Measurements from ENCODE around the gene ADGRG4.

Gene ADGRG4

DNA sequence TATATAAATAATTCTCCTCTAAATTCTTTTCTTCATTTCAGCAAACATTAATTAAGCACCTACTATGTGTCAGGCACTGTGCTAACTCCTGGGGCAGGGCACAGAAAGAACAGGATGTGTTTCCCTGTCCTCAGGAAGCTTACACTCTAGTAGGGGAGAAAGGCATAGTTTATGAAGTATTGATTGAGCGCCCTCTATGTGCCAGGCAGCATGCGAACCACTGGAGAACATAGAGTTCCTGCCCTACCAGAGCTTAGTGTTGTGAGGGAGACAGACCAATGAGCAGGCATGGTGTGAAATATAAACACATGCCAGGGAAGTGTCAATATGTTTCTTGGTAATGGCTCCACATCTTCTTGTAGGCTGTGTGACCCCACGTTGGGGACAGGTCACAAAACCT, 3.7 kb downstream of the ADGRG4 start:
- no peak for DNase-seq (ENCODE audit: extremely low read depth, insufficient read length)
- Histone ChIP-seq H3K4me3 (replicated peaks; ENCODE audit: low read depth, low read length) (no peak overlapping the region), H3K27me3 (replicated peaks; ENCODE audit: control insufficient read depth, insufficient read depth, low read length) (no peaks in the 10 kb centered on the region; the same call in 1 of the 2 replicates), H3K36me3 (ENCODE audit: control insufficient read depth, insufficient read depth, low read length) (no peaks in the 10 kb centered on the region)
- TF ChIP-seq, protein P1, sequence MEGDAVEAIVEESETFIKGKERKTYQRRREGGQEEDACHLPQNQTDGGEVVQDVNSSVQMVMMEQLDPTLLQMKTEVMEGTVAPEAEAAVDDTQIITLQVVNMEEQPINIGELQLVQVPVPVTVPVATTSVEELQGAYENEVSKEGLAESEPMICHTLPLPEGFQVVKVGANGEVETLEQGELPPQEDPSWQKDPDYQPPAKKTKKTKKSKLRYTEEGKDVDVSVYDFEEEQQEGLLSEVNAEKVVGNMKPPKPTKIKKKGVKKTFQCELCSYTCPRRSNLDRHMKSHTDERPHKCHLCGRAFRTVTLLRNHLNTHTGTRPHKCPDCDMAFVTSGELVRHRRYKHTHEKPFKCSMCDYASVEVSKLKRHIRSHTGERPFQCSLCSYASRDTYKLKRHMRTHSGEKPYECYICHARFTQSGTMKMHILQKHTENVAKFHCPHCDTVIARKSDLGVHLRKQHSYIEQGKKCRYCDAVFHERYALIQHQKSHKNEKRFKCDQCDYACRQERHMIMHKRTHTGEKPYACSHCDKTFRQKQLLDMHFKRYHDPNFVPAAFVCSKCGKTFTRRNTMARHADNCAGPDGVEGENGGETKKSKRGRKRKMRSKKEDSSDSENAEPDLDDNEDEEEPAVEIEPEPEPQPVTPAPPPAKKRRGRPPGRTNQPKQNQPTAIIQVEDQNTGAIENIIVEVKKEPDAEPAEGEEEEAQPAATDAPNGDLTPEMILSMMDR (IDR thresholded peaks at IDR 0.05; ENCODE audit: insufficient read depth, low read length, poor library complexity, severe bottlenecking) = peak; percentile 21

DNA sequence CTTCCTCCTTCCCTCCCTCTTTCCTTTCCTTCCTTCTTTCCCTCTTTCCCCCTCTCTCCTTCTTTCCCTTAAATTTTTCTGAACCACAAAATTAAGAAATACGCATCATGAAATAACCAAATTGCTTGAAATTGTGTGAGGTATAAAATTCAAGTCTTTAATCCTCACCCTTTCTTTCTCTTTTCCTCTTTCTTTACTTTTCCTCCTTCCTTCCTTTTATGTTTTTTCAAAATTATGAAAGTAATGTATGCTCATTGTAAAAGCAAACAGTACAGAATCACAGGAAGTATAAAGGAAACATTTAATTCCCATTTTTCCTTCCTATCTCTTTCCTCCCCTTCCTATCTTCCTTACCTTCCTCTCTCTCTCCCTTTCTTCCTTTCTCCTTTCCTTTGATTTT, 5.4 kb downstream of the ADGRG4 start:
- H3K4me3 ChIP-seq (replicated peaks; ENCODE audit: low read depth, low read length) = no peak overlapping the region
- no peaks in the 10 kb centered on the region; the same call in 1 of the 2 replicates for H3K27me3 ChIP-seq (replicated peaks; ENCODE audit: control insufficient read depth, insufficient read depth, low read length)
- no peaks in the 10 kb centered on the region for H3K36me3 ChIP-seq (ENCODE audit: control insufficient read depth, insufficient read depth, low read length)
- TF ChIP-seq, protein P1 (IDR thresholded peaks at IDR 0.05; ENCODE audit: insufficient read depth, low read length, poor library complexity, severe bottlenecking) = no peak
- DNase-seq (ENCODE audit: extremely low read depth, insufficient read length) = no peak

DNA sequence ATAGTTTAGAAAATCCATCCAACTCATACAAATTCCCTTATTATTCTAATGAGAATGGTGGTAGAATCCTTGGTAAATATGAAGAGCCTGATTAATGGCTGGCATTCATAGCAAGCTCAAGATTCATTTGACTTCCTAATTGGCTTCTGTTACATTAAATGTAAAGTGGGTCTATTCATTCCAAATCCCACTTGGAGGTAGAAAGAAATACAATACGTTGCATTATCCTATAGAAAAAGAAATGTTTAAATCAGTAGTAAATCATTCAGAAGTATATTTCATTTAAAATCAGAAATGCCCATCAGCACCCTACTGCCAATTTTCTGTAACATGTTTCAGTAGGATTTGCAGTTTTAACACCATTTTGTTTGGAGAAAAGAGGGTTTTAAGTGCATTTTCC, 6.7 kb downstream of the ADGRG4 start:
- TF ChIP-seq, protein P1 (IDR thresholded peaks at IDR 0.05; ENCODE audit: insufficient read depth, low read length, poor library complexity, severe bottlenecking) = no peak
- no peak for DNase-seq (ENCODE audit: extremely low read depth, insufficient read length)
- Histone ChIP-seq H3K27me3 (replicated peaks; ENCODE audit: control insufficient read depth, insufficient read depth, low read length) (no peaks in the 10 kb centered on the region; the same call in 1 of the 2 replicates), H3K36me3 (ENCODE audit: control insufficient read depth, insufficient read depth, low read length) (no peaks in the 10 kb centered on the region), H3K4me3 (replicated peaks; ENCODE audit: low read depth, low read length) (no peak overlapping the region)

DNA sequence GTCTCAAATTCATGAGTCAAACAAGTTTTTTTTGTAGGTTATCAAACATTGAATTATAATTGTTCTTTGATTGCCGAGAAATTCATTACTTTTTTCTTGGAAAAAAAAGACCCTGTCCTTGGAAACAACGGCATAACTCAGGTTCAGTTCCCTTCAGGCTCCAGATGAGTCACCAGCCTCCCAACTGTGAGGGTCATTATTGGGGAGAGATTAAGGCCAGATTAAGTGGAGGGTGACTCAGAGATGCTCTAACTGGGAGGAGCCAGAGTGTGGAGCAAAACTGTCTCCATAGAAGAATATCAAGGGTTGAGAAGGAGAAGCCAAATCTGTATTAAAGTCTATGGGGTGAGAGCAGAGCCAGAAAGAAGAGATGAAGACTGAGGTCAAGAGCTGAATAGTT, 9.6 kb downstream of the ADGRG4 start:
- no peak overlapping the region for H3K4me3 ChIP-seq (replicated peaks; ENCODE audit: low read depth, low read length)
- DNase-seq (ENCODE audit: extremely low read depth, insufficient read length) = no peak
- H3K27me3 ChIP-seq (replicated peaks; ENCODE audit: control insufficient read depth, insufficient read depth, low read length) = no peaks in the 10 kb centered on the region
- H3K36me3 ChIP-seq (ENCODE audit: control insufficient read depth, insufficient read depth, low read length) = no peaks in the 10 kb centered on the region
- TF ChIP-seq, protein P1 (IDR thresholded peaks at IDR 0.05; ENCODE audit: insufficient read depth, low read length, poor library complexity, severe bottlenecking) = no peak

DNA sequence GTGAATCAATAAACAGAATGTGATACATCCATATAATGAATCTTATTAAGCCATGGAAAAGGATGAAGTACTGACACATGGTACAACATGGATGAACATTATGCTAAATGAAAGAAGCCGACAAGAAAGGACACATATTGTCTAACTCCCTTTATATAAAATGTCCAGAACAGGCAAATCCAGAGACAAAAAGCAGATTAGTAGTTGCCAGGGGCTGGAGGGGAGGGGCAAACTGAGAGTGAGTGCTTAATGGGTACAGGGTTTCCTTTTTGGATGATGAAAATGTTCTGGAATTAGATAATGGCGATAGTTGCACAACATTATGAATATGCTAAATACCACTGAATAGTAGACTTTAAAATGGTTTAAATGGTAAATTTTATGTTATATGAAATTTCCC, 17.4 kb downstream of the ADGRG4 start:
- H3K27me3 ChIP-seq (replicated peaks; ENCODE audit: control insufficient read depth, insufficient read depth, low read length) = no peaks in the 10 kb centered on the region
- no peak for DNase-seq (ENCODE audit: extremely low read depth, insufficient read length)
- no peaks in the 10 kb centered on the region for H3K36me3 ChIP-seq (ENCODE audit: control insufficient read depth, insufficient read depth, low read length)
- H3K4me3 ChIP-seq (replicated peaks; ENCODE audit: low read depth, low read length) = no peak overlapping the region
- TF ChIP-seq, protein P1 (IDR thresholded peaks at IDR 0.05; ENCODE audit: insufficient read depth, low read length, poor library complexity, severe bottlenecking) = no peak
